Nephron (organoid): Measurements from ENCODE around the gene MYL9.

Source experiments
- H3K27ac Mint-ChIP-seq, 3 experiments: 2 replicates each; pipeline ENCODE4 v1.8.0; 2020; ENCODE audit warnings: mixed read lengths in 3 of 3, mild to moderate bottlenecking in 2 of 3, moderate library complexity in 1 of 3
- H3K27me3 Mint-ChIP-seq: 2 replicates; pipeline ENCODE4 v1.8.0; 2021; ENCODE audit warnings: low read depth, mild to moderate bottlenecking, moderate library complexity, mixed read lengths
- H3K36me3 Mint-ChIP-seq: 2 replicates; pipeline ENCODE4 v1.8.0; 2020; ENCODE audit warnings: low read depth, mixed read lengths
- H3K4me1 Mint-ChIP-seq: 2 replicates; pipeline ENCODE4 v1.8.0; 2020; ENCODE audit warnings: mixed read lengths
- H3K4me3 Mint-ChIP-seq, 3 experiments: 2 replicates each; pipeline ENCODE4 v1.8.0; 2020; ENCODE audit warnings: mild to moderate bottlenecking in 3 of 3, mixed read lengths in 3 of 3, moderate library complexity in 2 of 3
- H3K9me3 Mint-ChIP-seq: 2 replicates; pipeline ENCODE4 v1.8.0; 2020; ENCODE audit warnings: mixed read lengths
- CTCF ChIP-seq, 3 experiments: fragments of 200-600 bp; sonication (generic); IDR thresholded peaks; one replicate each; pipeline ENCODE4 v1.5.0; 2021; ENCODE audit warnings: antibody characterized with exemption in 3 of 3; ENCODE audit not compliant: unreplicated experiment in 3 of 3

MYL9 gene

DNA sequence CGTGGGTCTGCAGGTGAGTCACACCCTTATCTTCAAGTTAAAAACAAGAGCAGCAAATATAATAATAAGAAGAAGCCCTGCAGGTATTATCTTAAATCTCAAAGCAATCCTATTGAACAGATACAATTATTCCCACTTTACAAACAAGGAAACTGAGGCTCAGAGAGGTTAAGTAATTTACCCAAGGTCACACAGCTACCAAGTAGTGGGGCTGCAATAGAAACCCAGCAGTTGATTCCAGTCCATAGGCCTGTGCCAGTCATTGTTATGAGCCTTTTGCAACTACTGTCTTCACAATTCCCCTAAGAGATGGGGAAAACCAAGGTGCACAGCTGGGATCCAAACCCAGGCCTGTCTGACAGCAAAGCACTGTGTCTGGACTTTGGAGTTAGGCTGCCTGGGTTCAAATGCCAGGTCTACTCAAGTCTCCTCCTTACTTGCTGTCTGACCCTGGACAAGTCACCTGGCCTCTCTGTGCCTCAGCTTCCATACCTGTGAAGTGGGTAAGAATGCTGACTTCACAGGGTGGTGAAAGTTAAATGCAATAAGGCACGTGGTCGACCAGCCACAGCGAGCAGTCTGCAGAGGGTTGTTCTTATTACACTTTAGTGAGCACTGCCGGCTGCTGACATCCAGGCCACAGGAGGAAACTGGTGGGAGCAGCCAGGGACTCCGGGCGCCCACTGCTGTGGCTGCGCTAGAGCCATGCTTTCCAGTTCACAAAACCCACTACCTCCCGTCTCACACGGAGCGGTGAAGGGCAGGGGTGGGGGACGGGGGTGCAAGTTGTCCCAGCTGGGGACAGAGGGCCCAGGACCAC, 6.1 kb downstream of the MYL9 start:
- Mint-ChIP-seq H3K36me3 (peaks cover 9% of the 10 kb centered on the region), H3K9me3 (no peaks in the 10 kb centered on the region), H3K4me3 (no peak overlapping the region), H3K4me1 (peaks cover 19% of the 10 kb centered on the region), H3K27ac (no peak overlapping the region), H3K27me3 (no peaks in the 10 kb centered on the region)
- TF ChIP-seq CTCF (IDR thresholded peaks at IDR 0.05; ENCODE audit: unreplicated experiment in 3 of 3): no peak

DNA sequence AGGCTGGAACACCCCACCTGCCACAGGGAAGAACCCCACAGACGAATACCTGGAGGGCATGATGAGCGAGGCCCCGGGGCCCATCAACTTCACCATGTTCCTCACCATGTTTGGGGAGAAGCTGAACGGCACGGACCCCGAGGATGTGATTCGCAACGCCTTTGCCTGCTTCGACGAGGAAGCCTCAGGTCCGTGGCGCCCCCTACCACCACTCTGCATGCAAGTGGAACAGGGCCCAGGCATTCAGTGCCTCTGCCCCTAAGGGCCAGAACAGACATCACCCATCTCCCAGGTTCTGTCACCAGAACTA, 6.6 kb downstream of the MYL9 start:
- H3K4me3 Mint-ChIP-seq: no peak overlapping the region
- no peaks in the 10 kb centered on the region for H3K9me3 Mint-ChIP-seq
- peaks cover 15% of the 10 kb centered on the region for H3K4me1 Mint-ChIP-seq
- H3K27me3 Mint-ChIP-seq: no peaks in the 10 kb centered on the region
- H3K27ac Mint-ChIP-seq: no peak overlapping the region
- peaks cover 9% of the 10 kb centered on the region for H3K36me3 Mint-ChIP-seq
- TF ChIP-seq CTCF (IDR thresholded peaks at IDR 0.05; ENCODE audit: unreplicated experiment in 3 of 3): peak in 1 of 3 experiments; percentile 10

- Mint-ChIP-seq H3K9me3 (no peaks in the 10 kb centered on the region), H3K4me1 (peaks cover 5% of the 10 kb centered on the region), H3K27me3 (no peaks in the 10 kb centered on the region), H3K36me3 (peaks cover 9% of the 10 kb centered on the region), H3K4me3 (no peak overlapping the region), H3K27ac (no peak overlapping the region)
- no peak for TF ChIP-seq CTCF (IDR thresholded peaks at IDR 0.05; ENCODE audit: unreplicated experiment in 3 of 3)
Measured at GRCh38 chr20:36548704-36549627, 7.6 kb downstream of the MYL9 start.

- no peak overlapping the region for H3K27ac Mint-ChIP-seq
- H3K4me3 Mint-ChIP-seq: no peak overlapping the region
- H3K36me3 Mint-ChIP-seq: peaks cover 8% of the 10 kb centered on the region
- H3K4me1 Mint-ChIP-seq: no peaks in the 10 kb centered on the region
- no peaks in the 10 kb centered on the region for H3K27me3 Mint-ChIP-seq
- no peaks in the 10 kb centered on the region for H3K9me3 Mint-ChIP-seq
- TF ChIP-seq CTCF (IDR thresholded peaks at IDR 0.05; ENCODE audit: unreplicated experiment in 3 of 3): no peak
Measured at GRCh38 chr20:36549628-36549941, 8.3 kb downstream of the MYL9 start.

DNA sequence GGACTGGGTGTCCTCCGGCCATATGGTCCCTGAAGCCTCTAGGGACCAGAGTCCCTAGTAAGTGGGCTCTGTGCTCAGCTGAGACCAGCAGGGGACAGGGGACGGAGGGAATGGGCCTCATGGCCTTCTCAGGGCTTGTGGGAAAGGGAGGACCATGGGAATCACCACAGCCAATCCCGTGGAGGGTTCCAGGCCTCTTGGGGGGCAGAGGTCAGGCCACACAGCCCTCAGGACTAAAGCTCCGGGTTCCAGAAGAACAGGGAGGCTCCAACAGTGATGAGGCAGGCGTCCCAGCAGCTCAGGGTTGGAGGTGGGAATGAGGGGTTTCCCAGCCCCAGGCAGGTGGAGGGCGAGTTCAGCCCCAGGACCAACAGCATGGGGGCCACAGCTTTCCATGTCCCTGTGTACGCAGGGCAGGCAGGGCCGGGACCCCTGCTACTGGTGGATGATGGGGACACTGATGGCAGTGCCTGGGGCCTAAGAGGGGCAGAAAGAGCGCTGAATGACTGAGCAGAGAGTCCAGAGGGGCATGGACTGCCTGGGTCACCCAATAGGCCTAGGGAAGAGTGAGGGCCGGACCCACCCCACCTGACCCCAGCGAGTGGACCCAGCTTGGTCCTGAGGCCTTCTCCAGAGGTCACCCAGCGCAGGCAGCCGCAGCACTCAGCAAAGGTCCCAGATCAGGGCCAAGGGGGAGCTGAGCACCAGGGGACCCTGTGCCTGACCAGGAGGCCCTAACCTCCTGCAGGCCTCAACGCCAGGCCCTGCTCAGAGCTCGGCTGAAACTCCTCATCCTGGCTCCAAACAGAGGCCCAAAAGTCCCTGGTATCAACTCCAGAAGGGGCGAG, 8.8 kb downstream of the MYL9 start:
- Mint-ChIP-seq H3K27me3 (no peaks in the 10 kb centered on the region), H3K27ac (no peak overlapping the region), H3K9me3 (no peaks in the 10 kb centered on the region), H3K4me1 (no peaks in the 10 kb centered on the region), H3K4me3 (no peak overlapping the region), H3K36me3 (peaks cover 4% of the 10 kb centered on the region)
- TF ChIP-seq CTCF (IDR thresholded peaks at IDR 0.05; ENCODE audit: unreplicated experiment in 3 of 3): no peak
